Activated gamma-delta T cell treated with Interleukin-2 at 50 U/mL for 16 hours (primary cell): ENCODE measurements around the gene NPS.

ENCODE experiments used
- DNase-seq: peaks from one replicate; pipeline ENCODE4 v3.0.0-alpha.2; 2020

NPS gene, protein sequence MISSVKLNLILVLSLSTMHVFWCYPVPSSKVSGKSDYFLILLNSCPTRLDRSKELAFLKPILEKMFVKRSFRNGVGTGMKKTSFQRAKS

DNA sequence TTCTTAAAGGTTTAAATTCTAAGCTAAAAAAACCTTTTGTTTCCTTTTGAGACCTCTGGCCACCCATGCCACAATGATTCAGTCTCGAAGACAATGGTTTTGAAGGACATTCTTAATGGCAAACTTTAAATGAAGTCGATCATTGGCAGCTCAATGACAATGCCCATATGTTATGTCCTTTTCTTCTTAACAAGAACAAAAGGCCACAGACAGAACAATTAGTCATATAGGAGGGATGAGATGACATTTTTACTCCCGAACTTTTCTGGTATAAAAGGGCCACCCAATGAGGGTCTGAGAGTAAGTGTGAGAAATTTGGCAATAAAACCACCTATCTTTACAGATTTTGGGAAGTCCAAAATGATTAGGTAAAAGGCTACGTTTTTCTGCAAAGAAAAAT lies at the start of gene NPS:
Gene NPS (plus strand): TSS at position 301 of the 400 bp plus-strand sequence. CDS start 60 bp downstream, at position 361.
- no peak for DNase-seq

DNA sequence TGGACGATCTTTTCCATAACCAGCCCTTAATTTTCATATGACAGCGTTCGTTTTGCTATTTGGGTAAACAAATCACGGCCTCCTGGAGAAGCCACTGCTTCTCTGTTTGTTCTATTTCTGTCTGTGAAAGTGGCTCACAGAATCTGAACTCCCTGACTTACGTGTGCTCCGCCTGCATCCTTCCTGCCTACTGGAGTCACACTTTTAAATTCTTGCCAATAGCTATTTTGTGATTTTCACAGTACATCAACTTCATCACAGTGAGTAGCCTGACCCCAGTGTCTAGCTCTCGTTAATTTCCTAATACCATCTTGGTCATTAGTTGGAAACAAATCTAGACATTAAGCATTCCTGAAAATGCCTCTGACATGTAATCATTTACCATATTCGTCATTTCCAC lies 49.0 kb upstream of the NPS start:
- no peak for DNase-seq

DNA sequence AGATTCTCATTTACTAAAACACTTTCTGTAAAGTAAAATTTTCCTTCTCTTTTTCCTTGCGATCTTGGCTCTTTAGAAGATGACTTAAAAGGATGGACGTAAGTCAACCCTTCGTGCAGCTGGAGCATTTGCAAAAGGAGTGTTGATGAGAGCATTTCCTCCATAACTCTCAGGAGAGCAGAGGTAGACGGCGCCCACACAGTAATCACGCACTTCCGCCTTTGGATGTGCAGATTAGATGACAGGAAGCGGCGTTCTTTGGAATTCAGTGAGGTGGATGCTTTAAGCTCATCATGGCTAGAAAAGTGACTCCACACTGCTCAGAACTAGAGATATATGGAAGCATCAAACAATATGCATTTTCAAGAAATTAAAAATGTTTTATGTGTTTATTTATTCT lies 43.0 kb upstream of the NPS start:
- DNase-seq = no peak

DNA sequence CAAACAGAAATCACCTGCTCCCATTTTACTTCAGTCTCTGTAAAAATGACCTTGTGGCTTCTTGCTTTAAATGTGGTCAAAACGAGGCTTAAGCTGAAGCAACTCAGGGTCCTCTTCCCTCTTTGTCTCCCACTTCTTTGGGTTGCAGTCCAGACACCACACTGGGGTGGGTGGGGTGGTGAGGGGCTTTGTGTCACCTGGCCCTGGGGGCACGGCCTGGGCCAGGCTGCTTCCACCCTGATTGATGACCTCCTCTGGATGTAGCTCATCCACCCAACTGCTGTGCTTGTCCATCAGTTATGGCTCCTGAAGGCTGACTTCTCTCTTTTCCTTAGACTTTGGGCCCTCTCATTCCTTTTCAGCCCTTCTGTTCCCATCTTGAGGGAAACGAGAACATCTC lies 26.8 kb upstream of the NPS start:
- no peak for DNase-seq

DNA sequence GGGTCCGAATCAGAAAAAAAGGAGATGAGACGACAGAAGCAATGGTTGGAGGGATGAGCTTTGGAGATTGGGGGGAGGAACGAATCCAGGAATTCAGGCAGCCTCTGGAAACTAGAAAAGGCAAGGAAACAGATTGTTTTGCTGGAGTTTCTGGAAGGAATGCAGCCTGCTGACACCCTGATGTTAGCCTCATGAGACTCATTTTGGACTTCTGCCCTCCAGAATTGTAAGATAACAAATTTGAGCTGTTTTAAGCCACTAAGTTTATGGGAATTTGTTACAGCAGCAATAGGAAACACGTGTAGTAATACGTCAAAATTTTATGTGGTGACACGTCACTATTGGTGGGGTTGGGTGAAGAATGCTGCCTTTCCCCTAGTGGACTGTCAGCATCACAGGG lies 25.6 kb upstream of the NPS start:
- DNase-seq = no peak

DNA sequence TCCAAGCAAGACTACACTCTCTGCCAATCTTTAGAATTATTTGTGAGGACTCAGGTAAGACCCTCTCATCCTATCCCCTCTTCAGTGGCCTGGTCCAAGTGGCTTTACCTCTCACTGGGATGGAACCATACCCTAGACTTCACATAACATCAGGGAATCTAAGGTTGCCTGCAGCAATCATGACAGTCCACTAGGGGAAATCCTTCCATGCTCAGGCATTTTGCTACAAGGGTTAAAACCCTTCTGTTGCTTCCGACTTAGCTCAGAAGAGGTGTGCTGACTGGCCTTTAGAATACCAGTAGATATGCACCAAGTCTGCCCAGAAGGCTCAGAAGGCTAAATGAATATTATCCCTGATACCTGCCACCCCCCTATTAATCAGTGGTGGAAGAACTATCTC lies 24.9 kb upstream of the NPS start:
- no peak for DNase-seq

DNA sequence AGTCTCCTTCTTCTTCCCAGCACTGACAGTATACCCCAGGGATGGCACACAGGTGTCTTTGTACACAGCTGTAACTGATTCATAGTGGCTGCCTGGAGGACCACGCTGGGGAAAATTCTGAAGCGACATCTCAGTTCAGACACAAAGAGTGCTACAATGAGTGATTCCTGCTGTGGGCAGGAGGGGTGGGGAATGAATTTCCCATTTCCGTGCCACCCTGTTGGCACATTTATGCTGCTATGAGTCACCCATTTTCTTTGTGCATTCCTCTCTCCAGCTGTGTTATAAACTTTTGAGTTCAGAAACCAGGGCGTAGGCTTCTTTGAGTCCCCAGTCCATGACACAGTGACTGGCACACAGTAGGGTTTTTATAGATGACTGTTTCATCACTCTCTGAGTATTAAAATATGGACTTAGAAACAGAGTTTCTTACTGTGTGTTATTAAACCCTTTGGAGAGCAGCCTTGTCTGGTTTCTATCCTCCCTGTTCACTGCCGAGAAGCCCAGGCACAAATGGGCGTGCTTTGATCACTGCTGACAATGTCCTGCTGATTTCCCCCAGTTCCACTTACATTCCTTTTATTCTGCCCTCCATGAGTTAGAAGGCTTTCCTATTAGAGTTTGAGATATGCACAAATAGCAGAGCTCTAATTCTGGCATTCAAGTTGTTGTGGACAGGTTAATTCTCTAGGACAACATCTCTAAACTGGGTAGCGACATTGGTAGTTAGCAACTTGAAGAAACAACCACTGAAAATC lies 24.0 kb upstream of the NPS start:
- no peak for DNase-seq

DNA sequence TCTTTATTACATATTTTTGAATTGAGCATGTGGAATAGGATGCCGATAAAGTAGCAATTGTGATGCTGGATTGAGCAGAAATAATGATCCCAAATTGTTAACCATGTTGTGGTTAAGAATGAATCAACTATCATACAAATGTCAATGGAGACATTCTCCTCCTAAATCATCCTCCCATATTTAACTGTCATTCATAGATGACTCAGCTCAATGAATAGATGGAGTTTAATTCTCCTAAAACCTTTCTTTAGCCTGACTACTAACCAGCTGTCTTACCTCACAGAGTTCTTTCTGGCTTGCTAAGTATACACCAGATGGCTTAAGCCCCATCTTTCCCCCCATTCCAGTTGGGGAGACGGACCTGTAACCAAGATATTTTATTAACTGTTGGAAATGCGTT lies 23.4 kb upstream of the NPS start:
- no peak for DNase-seq

DNA sequence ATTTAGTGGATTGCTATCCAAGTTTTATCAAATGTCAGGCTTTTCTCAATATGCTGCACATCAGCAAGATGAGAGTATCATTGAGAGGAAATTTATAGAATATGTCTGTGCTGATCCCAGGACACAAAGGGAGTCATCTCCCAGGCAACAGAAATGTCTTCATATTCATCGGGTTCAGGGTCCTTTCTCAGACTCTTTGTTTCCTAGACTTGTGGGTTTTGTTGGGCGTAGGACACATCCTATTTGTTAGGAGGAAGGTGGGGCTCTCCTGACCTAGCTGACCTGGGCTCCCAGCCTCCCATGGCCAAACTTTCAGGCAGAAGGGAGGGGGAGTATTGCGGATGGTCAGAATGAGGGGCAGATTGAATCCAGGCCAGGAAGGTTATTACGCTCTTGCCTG lies 22.9 kb upstream of the NPS start:
- no peak for DNase-seq

DNA sequence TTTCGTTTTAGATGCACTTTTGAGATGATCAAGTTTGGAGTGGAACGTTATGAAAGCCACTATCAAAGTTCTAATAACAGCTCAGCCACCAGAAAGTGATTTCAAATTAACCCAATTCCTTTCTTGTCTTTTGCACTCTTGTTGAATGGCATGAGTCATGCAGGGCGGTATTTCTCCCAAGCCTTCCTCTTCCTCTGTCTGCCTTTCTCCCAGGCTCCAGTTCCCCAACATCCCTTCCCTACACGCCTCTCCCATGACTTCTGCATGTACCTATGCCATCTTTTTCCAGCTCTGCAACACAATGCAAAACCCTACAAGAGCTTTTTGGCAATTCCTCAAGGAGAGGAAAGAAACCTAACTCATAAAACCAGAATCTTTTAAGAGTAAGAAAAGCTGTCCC lies 21.8 kb upstream of the NPS start:
- no peak for DNase-seq

DNA sequence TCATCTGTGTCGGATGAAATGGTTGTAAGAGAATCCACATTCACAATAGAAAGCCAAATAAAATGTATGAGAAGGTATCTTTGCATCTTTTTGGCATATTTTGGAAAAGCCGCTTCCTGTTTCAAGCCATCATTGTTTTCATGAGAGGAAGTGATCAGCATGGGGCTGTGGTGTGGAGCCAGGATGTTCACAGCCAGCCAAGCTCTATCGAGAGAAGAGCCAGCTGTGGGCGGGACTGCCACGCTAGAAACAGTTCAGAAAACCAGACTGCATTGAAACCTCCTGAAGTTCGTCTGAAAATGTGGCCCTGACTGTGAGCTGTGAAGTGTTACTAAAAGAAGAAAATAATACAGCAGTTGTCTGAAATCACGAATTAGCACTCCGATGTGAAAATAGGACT lies 21.2 kb upstream of the NPS start:
- no peak for DNase-seq

DNA sequence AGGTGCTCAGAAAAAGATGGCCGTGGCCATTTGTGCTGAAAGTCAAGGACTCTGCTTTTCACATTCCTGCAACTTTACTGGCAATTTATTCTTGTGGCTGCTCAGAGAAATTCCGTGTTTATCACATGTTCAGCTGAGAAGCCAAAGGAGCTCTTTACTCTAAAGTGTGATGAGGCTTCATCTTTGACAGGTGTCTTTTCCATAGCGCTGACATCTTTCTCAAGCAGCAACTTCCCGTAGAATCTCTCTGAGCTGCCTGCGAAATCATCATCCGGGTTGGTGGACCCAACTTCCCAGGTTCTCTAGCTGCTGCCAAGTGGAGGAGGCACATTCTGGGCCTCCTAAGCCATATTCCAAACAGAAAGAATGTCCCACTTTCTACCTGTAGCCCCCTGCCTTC lies 16.9 kb upstream of the NPS start:
- no peak for DNase-seq

DNA sequence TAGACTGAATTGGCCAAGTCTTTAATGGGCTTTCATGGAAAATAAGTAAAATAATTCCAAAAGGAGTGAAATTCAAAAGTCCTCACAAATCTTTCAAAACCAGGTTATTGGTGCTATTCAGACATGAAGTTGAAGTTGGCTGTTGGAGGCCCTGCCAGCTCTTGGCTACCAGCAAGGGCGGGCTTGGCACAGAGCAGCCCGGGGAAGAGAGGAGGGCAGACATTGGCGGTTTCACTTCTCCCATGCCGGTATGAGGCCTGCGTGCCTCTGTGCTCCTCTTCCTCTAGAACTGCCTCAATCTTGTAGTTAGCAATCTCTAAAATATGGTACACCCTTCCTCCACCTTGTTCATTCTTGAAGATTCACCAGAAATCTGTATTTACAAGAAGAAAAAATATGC lies 16.4 kb upstream of the NPS start:
- no peak for DNase-seq

DNA sequence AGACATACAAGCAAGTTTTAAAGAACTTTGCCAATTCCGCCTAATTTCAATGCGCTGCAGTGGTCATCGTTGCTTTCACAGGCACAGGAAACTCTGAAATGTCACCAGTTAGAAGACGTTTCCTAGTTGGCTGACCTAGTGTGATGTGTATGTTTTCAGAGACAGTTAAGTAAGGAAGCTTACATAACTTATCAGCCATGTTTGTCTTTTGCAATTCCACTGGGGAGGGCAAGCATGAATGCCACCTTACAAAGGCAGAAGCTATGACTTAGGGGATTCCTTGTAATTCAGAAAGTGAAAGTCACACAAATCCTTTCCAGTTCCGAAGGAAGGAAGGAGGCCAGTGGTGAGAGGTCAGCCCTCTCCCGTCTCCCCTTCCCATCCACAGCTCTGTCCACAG lies 15.0 kb upstream of the NPS start:
- no peak for DNase-seq

DNA sequence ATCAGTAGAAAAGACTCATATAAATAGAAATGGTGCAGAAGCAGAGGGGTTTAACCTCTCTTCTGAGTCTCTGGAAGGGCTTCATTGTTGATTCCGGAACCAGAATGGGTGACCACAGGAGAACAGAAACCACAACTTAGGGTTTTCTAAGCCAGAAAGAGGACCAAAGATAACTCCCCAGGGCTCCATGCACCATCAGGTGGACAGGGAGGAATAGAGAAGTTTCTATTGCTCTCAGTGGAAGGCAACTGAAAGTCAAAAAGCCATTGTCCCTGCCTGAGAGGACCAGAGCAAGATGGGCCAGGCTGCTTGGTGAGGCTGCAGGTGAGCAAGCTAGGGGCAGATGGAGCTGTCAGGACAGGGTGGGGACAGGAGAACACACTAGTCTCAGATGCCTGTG lies 14.6 kb upstream of the NPS start:
- no peak for DNase-seq

DNA sequence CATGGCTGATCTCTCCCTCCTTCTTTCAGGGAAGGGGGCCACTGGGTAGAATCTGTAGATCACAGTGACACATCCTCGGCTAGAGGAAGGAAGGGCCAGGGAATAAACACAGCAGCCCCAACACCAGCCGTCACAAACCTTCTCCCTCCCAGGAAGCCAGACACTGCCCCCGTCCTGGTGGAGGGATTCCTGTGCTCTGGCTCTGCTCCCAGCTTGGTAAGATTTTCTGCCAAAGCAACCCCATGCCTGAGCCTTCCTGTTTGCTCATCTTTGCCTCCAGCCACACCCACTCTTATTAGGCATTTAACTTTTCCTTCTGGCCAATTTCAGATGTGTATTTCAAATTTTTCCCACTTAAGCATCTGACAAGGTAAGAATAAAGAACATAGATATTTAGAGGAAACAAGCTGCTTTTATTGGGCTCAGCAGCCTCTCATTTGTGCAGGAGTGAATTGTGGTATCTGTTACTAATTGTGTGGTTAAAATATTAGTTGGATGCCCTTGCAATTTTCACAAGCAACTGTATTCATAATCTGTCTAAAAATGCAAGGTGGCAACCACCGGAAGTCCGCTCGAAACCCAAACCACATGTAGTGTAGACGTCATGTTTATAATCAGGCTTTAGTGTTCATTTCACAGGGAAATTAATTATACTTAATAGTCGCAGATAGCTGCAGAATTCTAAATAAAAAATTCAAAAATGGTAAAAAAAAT lies 13.2 kb upstream of the NPS start:
- no peak for DNase-seq

DNA sequence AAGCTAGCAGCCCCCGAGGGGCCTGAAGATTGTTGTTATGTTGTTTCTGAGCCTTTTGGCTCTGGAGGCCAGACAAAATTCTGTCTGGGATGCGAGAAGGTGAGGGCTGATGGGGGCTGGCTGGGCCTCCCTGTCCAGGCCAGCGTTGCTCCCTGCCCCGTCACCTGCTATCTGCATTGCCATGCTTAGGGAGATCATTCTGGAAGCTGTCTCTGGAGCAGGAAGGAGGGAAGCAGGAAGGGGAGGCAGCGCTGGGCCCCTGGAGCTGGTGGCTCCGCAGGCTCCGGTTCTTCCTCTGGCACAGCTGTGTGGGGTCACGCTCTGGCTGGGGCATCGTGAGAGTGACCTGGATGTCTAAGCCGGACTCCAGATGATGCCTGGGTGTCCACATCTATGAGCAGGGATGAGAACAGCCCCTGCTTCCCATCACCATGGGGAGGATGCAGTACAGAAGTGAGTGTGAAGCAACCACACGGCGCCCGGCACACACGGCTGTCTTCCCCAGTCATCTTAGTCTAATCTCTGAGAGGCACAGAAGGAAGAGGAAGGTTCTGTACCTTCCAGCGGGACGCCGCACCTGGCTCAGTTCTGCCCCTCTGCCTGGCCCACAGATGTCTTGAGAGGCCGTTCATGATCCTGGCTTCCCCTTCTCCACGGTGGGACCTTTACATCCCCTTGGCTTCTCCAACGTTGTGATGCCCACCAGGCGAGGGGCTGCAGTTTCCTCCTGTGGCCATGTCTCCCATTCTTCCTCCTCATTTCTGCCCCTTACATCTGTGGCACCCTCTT lies 11.9 kb upstream of the NPS start:
- no peak for DNase-seq

DNA sequence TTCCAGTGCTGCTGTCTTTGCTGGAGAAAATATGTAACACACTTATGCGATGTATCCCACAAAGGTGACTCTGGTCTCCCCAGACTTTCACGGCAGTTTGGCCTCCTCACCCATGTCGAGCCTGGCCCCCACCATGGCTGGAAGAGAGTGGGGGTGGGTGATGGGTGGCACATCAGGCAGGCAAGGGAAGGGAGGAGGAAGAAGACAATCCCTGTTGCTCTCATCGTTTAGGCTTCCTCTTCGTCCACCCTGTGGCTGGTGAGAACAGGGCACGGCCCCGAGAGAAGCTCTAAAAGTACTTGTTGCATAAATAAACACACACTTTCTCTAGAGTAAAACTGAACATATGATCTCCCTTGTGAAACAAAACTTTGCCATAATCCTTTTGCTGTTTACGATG lies 11.2 kb upstream of the NPS start:
- no peak for DNase-seq

DNA sequence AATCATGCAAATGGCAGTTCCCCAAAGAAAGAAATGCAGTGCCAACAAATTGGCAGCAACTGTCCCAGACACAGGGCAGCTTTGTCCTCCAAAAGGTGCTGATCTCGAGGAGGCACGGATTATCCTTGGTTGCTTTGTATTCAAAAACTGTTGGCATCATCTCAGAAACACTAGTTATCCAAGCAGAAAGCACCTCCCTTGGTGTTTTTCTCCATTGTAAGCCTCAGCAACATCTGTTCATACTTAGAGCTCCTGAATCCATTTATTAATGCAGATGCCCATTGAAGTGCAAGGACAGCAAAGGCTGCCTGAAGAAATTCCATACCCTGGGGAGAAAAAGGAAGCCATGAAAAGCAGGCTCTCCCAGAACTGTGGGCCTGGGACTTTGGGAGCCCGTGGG lies 1.1 kb upstream of the NPS start:
- no peak for DNase-seq

DNA sequence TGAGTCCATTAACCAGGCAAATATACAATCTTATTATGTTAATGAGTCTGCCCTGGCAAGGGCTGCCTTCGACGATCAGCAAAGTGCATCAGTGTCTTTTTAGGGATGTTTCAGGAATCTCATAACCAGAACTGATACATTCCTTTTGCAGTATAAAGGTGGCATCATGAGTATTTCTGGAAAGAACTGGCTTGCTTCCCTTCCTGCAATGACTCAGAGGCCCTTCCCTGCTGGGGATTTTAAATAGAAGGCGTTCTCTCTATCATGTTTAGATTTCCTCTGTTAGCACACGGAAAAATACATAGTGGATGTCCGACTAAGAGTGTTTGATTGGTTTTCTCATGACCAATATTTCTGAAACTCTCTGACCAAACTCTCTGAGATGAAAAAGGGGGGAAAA lies 1.8 kb downstream of the NPS start:
- DNase-seq = no peak

DNA sequence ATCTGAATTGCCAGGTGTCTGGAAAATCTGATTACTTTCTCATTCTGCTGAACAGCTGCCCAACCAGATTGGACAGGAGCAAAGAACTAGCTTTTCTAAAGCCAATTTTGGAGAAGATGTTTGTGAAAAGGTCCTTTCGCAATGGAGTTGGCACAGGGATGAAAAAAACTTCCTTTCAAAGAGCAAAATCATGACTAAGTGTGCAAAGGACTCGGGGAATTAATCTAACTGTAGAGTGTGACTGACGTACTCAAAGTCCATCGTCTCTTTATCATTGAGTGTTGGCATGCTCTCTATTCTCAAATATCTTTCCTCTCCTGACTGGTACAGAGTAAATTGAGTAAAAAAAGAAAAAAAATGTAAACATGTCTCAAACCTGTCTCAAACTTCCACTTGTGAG lies 3.3 kb downstream of the NPS start:
- DNase-seq = no peak

DNA sequence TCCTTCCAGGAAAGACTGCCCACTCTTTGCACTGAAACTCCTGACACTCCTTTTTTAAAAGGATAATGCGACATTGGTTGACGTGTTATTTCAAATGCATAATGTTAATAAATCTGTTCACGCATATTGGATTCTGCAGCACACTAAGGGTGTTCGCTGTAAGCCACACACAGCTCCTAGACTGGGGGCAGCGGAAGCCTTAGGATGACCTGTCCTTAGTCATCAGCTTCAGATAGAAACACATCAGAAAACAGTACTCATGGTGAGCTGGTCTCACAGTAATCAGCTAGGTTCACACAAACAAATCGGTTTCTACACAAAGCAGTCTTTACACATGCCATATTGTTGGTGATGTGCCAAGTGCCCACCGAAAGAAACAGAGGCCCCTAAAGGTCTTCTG lies 4.3 kb downstream of the NPS start:
- DNase-seq = no peak

DNA sequence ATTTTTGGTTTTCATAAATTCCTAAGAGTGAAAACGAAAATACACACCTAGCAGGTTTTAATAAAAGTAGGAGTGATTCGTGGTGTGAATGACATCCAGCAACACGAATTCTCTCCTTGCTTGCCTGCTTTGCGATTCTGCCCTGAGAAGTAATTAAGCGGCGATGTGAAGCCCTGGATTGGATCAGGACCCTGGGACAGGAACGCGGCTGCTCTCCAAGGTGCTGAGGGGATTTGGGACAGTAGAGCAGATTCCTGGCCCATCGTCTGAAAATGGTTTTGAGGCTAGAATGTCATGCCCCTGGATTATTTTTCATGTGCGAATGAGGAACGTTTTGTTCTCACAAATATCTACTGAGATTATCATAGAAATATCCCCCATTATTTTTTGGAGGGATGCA lies 7.8 kb downstream of the NPS start:
- DNase-seq = no peak

DNA sequence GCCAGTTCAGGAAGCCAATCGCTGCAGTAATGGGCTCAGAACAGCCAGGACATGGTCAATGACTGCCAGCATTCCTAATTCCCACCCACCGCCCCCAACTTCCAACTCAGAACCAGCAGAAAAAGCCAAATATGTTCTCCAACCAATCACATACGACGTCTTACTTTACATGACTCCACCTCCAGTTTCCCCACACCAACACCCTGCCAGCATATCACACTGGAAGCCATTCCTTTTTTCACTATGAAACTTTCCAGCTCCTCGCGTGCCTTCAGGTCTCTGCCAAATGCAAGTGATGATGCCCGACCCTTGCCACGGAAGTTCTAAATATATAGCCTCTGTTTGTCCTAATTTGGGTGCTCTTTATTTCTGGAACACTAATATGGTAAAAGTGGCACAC lies 12.5 kb downstream of the NPS start:
- DNase-seq = no peak
